H54 (cell line): ENCODE results near the gene VGLL1.

Source experiments
- DNase-seq: peaks from one replicate; pipeline ENCODE4 v3.0.0; 2011; ENCODE audit warnings: low spot score, mixed read lengths; ENCODE audit not compliant: insufficient read length
- FAIRE-seq: peaks from 3 replicates; lab custom pipeline; 2011; peaks lifted over from hg19 to GRCh38; lab: Jason Lieb, UNC
- POLR2A ChIP-seq: IDR thresholded peaks from 2 replicates; pipeline ENCODE4 v1.6.1; 2011; ENCODE audit warnings: low read depth, mild to moderate bottlenecking, low read length

The VGLL1 gene

DNA sequence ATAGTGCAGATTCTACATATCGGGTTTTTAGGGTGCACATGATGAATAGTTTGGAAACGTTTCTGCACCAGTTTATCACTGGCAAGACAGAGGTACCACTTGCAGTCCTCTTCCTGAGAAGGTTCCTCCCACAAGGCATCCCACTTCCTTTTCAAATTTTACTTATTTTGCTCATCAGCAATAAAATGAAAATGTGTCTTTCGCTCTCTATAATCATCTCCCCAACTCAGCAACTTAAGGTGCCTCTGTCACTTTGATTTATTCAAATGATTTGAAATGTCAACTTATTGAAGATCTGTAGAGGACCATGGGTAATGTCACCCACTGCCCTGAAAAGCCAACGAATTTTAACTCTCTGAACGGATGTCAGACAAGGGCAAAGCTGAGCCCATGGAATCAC is 53.2 kb downstream of the VGLL1 start:
- DNase-seq: no peak
- no peak for FAIRE-seq
- TF ChIP-seq POLR2A: no peak

DNA sequence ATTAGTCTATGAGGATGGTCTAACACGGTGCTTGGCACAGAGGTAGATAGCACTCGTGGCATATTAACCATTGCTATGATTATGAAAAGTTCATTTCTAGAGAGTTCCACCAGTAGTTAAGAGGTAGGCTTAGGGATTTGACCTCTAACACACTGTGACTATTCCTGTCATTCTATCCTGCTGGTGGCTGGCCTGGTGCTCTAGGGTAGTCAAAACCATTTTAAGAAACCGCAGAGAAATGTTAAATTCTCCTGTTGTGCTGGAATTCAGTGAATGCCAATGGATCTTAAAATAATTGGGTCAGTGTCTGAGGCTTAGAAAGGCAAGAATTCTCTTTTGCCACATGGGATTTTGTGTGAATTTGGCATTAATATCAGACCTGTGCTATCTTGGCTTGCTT is 53.9 kb downstream of the VGLL1 start:
- no peak for TF ChIP-seq POLR2A
- FAIRE-seq (no peak), DNase-seq (no peak)

DNA sequence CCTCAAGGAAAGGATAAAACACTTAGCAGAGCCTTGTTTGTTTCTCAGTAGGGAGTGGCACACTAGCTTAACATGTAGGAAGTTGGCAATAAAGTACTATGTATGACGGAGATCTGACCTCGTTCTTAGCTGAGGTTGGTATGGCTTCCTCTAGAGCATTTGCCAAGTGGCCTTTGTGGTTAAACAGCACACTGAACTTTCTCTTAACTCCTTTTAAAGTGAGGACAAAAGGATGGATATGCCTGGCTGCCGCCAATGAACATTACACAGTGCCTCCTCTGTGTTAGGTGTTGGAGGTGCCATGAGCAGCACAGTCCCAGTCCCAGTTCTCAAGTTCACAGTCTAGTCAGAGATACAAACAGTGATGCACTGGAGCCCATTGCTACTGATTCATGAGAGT is 54.4 kb downstream of the VGLL1 start:
- FAIRE-seq (no peak), DNase-seq (no peak)
- TF ChIP-seq POLR2A: no peak

DNA sequence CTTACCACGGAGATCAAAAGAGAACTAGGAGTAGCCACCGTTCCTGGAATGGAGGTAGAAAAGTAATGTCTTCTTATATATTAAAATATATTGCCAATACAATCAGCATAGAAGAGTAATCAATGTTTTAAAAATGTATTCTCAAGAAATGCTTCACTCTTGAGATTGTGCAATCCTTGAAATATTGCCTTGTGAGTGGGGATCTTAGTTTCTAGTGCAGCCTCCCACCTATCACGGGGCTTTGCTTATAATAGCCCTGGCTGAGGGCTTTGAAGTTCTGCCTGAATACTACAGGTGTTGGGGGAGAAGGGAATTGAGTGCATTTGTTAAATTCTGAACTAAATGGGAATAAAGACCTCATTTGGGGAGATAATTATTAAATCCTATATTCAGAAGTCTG is 55.5 kb downstream of the VGLL1 start:
- no peak for DNase-seq
- FAIRE-seq: no peak

DNA sequence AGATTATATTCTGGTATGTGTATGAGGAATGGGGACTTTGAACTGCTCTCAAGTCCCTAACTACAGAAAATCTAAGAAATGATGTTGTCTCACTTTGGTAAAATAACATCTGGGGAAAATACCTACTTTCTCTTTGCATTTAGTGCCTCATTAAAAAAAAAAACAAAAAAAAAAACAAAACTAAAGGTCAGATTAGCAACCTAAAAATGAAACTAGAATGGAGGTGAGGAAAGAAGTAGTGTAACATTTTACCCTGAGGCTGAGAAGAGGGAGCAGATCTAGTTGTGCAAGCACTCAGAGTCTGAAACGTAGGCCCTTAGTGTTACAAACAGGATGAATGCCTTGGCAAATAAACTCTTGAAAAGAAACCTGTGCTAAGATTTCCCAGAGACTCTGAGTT is 56.0 kb downstream of the VGLL1 start:
- no peak for TF ChIP-seq POLR2A
- no peak for FAIRE-seq
- DNase-seq: no peak

More for the DNA sequence above, 55.5 kb downstream of the VGLL1 start:
- no peak for TF ChIP-seq POLR2A

DNA sequence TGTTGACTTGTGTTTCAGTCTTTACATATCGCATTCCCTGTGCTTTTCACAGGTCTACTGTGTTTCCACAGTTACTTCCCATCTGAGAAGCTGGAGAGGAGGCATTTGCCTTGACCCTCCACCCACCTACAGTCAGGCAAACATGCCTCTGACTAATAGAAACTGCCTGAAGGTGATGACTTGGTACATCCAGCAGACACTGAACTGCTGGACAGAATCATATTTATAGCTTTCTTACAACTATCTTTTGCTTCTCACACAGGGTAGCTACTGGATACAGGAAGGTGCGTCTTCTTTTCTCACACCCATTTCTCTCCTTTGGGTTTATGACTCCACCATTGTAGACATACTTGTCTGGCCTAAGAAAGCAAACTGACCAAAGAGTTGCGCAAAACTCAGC is 58.0 kb downstream of the VGLL1 start:
- FAIRE-seq: no peak
- no peak for DNase-seq

DNA sequence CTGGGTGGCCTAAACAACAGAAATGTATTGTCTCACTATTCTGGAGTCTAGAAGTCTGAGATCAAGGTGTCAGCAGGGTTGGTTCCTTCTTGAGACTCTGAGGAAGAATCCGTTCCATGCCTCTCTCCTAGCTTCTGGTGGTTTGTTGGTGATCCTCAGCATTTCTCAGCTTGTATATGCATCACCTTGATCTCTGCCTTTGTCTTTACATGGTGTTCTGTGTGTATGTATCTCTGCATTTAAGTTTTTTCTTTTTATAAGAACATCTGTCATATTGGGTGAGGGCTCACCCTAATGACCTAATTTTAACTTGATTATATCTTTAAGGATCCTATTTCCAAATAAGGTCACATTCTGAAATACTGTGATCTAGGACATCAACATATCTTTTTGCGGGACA is 65.3 kb downstream of the VGLL1 start:
- FAIRE-seq (no peak), DNase-seq (no peak)
- TF ChIP-seq POLR2A: no peak

More for the DNA sequence above, 58.0 kb downstream of the VGLL1 start:
- TF ChIP-seq POLR2A: no peak

GRCh38 chrX:136597954-136598353 is 65.9 kb downstream of the VGLL1 start:
- DNase-seq (no peak), FAIRE-seq (no peak)
- no peak for TF ChIP-seq POLR2A

- FAIRE-seq (no peak), DNase-seq (no peak)
- no peak for TF ChIP-seq POLR2A
Measured at GRCh38 chrX:136598631-136599030, 66.6 kb downstream of the VGLL1 start.

DNA sequence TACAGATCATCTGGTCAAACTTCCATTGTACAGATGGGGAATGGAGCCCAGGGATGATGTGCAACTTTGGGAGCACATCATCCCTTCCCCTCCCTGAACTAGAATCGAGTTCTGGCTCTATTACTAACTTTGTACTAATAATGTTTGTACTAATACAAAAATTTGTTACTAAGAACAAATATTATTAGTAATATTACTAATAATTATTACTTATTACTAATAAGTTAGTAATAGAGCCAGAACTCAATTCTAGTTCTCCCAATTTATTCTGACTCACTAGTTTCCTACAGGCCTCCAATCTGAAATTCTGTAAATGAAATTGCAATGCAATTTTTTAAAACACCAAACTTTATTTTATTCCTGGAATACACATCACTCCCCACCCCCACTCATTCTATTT is 68.0 kb downstream of the VGLL1 start:
- TF ChIP-seq POLR2A: no peak
- DNase-seq (no peak), FAIRE-seq (no peak)
